ENCODE data around the gene CNPPD1.

The CNPPD1 gene

DNA sequence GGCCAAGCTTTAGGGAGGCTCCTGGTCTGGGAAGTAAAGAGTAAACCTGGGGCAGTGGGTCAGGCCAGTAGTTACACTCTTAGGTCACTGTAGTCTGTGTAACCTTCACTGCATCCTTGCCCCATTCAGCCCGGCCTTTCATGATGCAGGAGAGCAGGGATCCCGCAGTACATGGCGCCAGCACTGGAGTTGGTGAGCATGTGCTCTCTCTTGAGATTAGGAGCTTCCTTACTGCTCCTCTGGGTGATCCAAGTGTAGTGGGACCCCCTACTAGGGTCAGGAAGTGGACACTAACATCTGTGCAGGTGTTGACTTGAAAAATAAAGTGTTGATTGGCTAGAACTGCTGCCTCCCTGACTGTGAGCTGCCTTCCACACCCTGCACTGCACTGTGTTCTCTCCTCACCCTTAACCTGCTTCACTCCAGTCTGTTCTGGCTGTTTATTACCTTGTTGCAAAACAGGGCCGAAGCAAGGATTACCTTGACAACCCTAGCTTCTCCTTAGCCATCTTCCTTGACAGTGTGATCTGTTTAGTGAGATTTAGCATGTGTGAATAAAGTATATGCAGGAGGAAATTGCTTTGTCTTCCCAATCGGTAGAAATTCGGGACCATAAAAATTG, 6.5 kb upstream of the CNPPD1 start:
- Histone ChIP-seq H3K27me3 (replicated peaks) (no peaks in the 10 kb centered on the region), H3K36me3 (replicated peaks) (peaks cover 31% of the 10 kb centered on the region), H3K4me3 (ENCODE audit: low read depth, low read length) (no peak overlapping the region), H3K27ac (no peak overlapping the region)
- DNase-seq, result no peak
- in situ Hi-C loops (cut with HindIII; ENCODE audit: low pct_ligation_motif_present, low sequenced_read_pairs), result no loop called here
- TF ChIP-seq, protein P1, sequence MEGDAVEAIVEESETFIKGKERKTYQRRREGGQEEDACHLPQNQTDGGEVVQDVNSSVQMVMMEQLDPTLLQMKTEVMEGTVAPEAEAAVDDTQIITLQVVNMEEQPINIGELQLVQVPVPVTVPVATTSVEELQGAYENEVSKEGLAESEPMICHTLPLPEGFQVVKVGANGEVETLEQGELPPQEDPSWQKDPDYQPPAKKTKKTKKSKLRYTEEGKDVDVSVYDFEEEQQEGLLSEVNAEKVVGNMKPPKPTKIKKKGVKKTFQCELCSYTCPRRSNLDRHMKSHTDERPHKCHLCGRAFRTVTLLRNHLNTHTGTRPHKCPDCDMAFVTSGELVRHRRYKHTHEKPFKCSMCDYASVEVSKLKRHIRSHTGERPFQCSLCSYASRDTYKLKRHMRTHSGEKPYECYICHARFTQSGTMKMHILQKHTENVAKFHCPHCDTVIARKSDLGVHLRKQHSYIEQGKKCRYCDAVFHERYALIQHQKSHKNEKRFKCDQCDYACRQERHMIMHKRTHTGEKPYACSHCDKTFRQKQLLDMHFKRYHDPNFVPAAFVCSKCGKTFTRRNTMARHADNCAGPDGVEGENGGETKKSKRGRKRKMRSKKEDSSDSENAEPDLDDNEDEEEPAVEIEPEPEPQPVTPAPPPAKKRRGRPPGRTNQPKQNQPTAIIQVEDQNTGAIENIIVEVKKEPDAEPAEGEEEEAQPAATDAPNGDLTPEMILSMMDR (IDR thresholded peaks at IDR 0.05; ENCODE audit: low read depth, low read length, missing control alignments), result no peak

DNA sequence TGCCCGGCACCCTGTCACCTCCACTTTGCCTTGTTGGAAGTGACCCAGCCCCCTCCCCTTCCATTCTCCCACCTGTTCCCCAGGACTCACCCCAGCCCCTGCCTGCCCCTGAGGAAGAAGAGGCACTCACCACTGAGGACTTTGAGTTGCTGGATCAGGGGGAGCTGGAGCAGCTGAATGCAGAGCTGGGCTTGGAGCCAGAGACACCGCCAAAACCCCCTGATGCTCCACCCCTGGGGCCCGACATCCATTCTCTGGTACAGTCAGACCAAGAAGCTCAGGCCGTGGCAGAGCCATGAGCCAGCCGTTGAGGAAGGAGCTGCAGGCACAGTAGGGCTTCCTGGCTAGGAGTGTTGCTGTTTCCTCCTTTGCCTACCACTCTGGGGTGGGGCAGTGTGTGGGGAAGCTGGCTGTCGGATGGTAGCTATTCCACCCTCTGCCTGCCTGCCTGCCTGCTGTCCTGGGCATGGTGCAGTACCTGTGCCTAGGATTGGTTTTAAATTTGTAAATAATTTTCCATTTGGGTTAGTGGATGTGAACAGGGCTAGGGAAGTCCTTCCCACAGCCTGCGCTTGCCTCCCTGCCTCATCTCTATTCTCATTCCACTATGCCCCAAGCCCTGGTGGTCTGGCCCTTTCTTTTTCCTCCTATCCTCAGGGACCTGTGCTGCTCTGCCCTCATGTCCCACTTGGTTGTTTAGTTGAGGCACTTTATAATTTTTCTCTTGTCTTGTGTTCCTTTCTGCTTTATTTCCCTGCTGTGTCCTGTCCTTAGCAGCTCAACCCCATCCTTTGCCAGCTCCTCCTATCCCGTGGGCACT, 5.8 kb upstream of the CNPPD1 start:
- Histone ChIP-seq H3K36me3 (replicated peaks) (peaks cover 31% of the 10 kb centered on the region), H3K27ac (no peak overlapping the region), H3K27me3 (replicated peaks) (no peaks in the 10 kb centered on the region), H3K4me3 (ENCODE audit: low read depth, low read length) (no peak overlapping the region)
- in situ Hi-C loops (cut with HindIII; ENCODE audit: low pct_ligation_motif_present, low sequenced_read_pairs), result no loop called here
- DNase-seq, result no peak
- TF ChIP-seq, protein P1 (IDR thresholded peaks at IDR 0.05; ENCODE audit: low read depth, low read length, missing control alignments), result no peak

DNA sequence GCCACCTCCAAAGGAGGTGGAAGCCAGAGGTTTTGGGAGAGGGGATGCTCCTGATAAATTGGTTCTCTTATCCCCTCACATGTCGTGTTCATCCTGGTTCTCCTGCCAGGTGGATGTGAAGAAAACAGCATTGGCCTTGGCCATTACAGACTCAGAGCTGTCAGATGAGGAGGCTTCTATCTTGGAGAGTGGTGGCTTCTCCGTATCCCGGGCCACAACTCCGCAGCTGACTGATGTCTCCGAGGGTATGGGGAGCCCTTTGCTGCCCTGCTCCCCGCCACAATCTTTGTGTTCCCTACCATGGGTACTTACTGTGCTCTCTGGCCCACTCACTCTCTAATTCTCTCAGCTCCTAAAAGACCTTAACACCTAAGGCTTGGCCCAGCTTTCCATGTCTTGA, 4.8 kb upstream of the CNPPD1 start:
- in situ Hi-C loops (cut with HindIII; ENCODE audit: low pct_ligation_motif_present, low sequenced_read_pairs), result no loop called here
- Histone ChIP-seq H3K27ac (no peak overlapping the region), H3K4me3 (ENCODE audit: low read depth, low read length) (no peak overlapping the region), H3K27me3 (replicated peaks) (no peaks in the 10 kb centered on the region), H3K36me3 (replicated peaks) (peaks cover 31% of the 10 kb centered on the region)
- DNase-seq, result no peak
- TF ChIP-seq, protein P1 (IDR thresholded peaks at IDR 0.05; ENCODE audit: low read depth, low read length, missing control alignments), result no peak

DNA sequence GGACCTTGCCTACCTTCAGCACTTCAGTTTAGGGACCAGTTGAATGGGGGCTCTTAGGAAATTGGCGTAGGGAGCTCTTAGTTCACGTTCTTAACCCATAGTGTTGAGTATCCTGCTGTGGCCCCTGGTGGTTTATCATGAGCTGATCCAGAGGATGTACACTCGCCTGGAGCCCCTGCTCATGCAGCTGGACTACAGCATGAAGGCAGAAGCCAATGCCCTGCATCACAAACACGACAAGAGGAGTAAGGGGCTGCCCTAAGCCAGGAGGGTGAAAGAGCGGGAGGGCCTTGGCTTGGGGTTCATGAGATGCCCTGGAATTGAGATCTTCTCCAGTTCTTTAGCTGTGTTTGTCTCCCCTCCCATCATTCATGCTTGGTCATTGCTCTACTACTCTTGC, 4.2 kb upstream of the CNPPD1 start:
- H3K4me3 ChIP-seq (ENCODE audit: low read depth, low read length), result no peak overlapping the region
- TF ChIP-seq, protein P1 (IDR thresholded peaks at IDR 0.05; ENCODE audit: low read depth, low read length, missing control alignments), result no peak
- no peak for DNase-seq
- in situ Hi-C loops (cut with HindIII; ENCODE audit: low pct_ligation_motif_present, low sequenced_read_pairs), result no loop called here
- peaks cover 31% of the 10 kb centered on the region for H3K36me3 ChIP-seq (replicated peaks)
- H3K27ac ChIP-seq, result no peak overlapping the region
- no peaks in the 10 kb centered on the region for H3K27me3 ChIP-seq (replicated peaks)

DNA sequence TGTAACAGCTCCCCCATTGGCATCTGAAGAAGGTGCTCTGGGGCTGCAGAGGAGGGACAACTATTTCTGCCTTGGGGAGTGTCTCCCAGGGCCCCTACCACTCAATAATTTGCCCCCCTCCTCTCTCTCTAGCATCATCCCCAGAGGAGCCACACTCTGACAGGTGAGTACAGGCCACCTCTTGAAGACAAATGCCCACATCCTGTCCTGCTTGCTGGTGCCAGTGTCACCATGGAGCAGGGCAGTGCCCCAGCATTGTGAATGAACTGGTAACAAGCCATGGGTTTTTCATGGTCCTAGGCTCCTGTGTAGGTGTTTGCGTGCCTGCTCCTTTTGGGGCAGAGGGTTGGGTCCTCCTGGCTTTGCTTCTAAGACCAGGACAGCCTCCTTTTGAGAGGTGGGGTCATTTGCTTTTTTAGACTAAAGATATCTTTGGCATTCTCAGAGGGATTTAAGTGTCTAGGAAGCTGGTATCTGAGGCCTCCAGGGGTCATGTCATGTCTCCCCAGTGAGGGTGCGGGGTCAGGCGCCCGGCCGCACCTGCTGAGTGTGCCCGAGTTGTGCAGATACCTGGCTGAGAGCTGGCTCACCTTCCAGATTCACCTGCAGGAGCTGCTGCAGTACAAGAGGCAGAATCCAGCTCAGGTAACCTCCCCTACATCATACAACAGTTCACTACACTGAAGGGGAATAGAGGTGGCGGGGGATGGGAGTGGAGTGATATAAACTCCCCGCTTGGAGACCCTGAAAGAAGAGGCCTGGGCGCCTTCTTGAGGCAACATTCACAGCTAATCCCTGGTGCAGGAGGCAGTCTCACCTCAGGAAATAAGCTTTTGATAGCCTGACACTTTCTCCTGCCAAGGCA, 3.1 kb upstream of the CNPPD1 start:
- in situ Hi-C loops (cut with HindIII; ENCODE audit: low pct_ligation_motif_present, low sequenced_read_pairs), result no loop called here
- H3K27me3 ChIP-seq (replicated peaks), result no peaks in the 10 kb centered on the region
- no peak overlapping the region for H3K27ac ChIP-seq
- TF ChIP-seq, protein P1 (IDR thresholded peaks at IDR 0.05; ENCODE audit: low read depth, low read length, missing control alignments), result no peak
- no peak overlapping the region for H3K4me3 ChIP-seq (ENCODE audit: low read depth, low read length)
- H3K36me3 ChIP-seq (replicated peaks), result peaks cover 32% of the 10 kb centered on the region
- no peak for DNase-seq

Data from brain microvascular endothelial cell (primary cell).